GM18519 (cell line): Measurements from ENCODE around the gene AK2.
"Not testable (repeated sequence)": the region's sequence is repeated elsewhere in the genome, so short reads cannot be mapped to it uniquely, and the experiment has no call there.

Experiments used
- ATAC-seq: cut with Tn5 transposase; IDR thresholded peaks from one replicate; pipeline ENCODE4 v1.9.1; 2021; ENCODE audit warnings: mild to moderate bottlenecking, moderate library complexity; ENCODE audit not compliant: unreplicated experiment, low FRiP score

Gene AK2

DNA sequence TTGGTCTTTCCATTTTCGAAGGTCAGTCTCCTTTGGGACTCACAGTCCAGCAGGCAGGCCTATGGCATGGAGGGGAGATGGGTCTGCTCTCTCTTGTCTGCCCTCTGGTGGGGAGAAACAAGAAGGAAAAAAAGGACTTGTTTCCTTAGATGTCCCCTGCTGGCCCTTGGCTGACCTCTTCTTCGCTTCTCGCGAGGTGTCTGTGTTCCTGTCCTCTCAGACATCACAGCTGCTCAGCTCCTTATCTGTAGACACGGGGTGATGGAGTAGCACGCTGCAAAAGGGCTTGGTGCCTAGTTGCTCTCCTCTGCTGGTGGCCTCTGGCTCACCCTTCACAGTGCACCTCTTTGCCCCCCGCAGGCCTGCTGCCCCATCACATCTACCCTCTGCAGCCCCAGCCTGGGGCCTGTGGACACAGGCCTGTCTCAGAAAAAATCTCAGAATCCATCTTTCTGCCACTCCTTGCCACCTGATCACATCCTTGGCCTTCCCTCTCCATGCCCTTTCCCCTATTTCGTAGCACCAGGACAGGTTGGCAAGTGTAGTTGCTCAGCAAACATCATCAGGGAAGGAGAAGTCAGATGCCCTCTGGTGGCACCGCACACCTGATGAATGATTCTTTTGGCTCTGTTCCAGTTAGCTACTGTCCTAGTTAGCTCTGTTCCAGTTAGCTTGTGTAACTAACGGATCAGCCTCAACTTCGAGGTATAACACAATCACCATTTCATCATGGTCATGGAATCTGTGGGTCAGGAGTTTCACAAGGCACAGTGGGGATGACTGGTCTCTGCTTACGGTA is 18.7 kb upstream of the AK2 start:
- no peak for ATAC-seq

DNA sequence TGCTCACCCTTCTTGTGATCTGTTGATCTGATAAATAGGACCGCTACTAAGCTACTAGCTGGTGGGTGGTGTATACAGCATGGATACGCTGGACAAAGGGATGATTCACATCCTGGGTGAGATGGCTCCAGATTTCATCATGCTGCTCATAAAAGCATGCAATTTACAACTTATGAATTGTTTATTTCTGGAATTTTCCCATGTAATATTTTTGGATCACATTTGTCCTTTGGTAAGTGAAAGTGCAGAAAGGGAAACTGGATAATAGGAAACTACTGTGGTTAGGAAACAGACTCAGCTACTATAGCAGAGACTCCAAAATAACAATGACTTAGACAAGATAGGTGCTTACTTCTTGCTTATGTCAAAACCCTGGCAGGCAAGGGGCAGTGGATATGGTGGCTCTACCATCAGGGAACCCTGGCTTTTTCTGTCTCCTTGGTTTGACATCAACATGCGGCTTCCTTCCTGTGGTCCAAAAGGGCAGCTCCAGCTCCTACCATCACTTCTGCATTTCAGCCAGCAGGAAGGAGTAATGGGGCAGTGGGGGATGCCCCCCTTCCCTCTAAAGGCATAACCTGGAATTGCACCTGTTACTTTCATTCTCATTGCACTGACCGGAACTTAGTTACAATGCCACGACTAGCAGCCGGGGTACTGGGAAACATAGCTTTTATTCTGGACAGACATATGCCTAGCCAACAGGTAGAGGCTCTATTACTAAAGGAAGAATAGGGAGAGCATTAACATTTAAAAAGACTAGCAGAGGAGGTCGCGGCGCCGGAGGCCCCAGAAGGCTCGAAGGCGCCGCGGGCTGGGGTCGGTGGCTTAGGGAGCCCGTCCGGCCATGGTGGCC is 13.8 kb upstream of the AK2 start:
- no peak for ATAC-seq

DNA sequence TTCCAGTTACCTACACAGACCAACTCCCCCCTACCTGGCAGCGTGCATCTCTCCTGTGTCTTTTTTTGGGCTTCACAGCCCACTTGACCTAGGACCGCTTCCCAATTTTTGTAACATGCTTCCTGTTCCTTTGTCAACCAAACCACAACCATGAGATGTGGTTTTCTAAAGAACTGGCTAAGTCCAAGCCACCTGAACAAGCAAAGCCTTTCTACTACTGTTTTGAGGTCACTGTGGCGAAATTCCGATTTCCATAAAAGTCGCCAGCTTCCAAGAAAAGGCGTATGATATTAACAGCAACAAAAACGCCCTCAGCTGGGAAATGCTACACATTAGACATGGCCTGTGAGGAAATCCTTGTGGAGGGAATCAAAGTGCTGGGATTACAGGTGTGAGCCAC is 12.7 kb upstream of the AK2 start:
- no peak for ATAC-seq

DNA sequence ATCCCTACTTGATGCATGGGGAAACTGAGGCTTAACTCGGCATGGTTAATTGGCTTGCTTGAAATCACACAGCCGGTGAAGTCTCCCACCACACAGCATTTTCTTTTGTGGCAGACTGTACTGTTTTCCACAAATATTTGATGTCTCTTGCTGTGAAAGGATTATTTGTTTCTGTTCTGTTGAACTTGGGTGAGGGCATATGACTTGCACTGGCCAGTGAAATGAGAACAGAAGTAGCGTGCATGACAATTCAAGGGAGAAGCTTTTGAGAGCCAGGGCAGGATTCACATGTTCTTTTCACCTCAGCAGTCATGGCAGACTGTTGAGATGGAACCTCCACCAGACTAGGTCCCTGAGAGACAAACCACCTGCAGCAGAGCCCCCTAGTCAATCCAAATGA is 11.7 kb upstream of the AK2 start:
- no peak for ATAC-seq

DNA sequence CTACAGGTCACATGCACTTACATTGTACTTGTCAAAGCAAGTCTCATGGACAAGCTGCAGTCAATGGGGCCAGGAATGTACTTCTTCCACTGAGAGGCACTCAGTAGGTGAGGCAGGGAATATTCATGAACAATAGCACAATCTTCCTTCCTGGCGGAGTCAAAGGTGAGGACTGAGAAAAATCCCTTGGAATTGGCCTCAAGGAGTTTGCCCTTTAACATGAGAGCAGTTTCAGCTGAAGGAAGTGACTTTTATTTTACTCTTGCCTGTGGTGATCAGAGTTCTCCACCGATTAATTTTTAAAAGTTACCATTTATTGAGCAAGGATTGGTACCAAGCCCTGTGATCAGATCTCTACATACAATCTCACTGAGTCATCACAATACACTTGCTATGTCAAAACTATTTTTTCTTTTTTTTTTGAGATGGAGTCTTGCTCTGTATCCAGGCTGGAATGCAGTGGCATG is 11.2 kb upstream of the AK2 start:
- no peak for ATAC-seq

DNA sequence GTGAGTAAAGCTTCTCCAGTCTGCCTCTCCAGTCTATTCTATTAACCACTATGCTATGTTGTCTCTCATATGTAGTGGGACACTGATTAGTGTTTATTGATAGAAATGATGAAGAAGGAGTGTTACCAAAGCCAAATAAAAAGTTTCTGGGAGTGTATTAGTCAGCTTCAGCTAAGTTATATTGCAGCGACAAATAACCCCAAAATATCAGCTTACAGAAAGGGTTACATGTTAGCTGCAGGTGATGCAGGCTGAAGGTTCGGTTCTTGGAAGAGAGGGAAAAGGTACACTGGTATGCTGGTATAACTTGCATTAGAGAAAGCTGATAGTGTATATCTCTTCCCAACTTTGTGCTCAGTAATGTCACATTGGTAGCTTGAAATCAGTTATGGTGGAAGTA is 10.6 kb upstream of the AK2 start:
- no peak for ATAC-seq

DNA sequence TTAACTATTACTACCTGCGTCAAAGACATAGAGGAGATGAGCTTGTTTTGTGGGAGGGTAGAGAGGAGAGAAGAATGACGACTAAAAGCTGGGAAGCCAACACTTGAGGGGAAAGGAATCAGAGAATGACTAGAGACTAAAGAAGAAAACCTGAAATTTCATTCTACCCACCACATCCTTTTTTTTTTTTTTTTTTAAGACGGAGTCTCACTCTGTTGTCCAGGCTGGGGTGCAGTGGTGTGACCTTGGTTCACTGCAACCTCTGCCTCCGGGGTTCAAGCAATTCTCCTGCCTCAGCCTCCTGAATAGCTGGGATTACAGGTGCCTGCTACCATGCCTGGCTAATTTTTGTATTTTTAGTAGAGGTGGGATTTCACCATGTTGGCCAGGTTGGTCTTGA is 9.6 kb upstream of the AK2 start:
- not testable (repeated sequence) for ATAC-seq

DNA sequence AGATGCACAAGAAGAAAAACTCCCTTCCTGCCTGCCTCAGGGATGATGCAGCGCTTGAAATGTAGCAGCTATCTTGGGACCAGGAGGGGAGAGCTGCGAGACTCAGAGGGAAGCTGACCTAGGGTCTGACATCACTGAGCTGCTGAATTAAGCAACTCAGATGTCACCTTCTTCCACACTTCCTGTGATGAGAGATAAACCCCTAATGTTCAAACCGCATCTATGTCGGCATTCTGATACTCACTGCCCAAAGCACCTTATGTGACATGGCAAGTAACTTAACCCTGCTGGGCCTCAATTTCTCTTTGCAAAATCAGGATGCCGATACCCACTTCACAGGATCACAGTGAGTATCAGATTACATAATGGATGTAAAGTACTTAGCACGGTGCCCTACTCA is 9.1 kb upstream of the AK2 start:
- no peak for ATAC-seq

DNA sequence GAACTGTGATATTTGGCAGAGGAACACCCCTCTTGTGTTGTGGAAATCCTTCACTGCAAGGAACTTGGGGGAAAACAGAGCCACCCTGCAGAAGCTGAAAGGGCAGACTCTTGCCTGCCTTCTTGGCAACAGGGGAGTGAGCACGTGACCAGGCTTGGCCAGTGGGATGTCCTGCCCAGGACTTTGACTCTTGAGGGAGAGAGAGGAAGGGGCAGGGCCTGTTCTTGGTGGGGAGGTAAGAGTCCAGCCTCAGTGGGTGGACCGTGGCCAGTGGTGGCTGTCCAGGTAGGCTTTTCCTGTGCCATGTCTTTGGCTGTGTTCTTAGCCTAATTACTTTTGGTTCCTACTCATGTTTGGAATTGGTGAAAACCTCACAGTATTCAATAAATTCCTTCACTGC is 8.6 kb upstream of the AK2 start:
- ATAC-seq = no peak

DNA sequence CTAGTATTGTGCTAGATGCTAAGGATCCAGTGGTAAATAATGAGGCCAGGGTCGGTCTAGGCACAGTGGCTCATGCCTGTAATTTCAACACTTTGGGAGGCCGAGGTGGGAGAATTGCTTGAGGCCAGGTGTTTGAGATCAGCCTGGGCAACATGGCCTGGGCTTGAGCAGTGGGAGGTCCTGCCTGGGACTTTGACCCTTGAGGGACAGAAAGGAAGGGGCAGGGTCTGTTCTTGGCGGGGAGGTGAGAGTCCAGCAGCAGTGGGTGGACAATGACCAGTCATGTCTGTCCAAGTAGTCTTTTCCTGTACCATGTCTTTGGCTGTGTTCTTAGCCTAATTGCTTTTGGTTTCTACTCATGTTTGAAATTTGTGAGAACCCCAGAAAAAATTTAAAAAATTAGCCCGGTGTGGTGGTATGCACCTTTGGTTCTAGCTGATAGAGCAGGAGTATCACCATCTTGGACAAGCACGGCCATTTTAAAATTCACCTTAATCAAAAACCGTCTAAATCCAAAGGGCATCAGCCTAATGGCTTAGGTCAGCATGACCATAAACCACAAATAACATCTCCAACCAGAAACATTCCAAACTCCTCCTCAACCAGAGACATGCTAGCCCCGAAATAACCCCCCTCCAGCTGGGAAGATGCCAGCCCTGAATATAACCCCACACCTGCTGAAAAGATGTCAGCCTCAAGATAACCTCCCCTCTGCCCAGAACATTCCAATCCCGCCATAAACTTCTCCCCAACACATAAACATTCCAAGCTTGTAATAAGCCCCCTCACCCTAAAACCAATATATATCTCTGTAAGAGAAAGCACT is 6.8 kb upstream of the AK2 start:
- no peak for ATAC-seq

DNA sequence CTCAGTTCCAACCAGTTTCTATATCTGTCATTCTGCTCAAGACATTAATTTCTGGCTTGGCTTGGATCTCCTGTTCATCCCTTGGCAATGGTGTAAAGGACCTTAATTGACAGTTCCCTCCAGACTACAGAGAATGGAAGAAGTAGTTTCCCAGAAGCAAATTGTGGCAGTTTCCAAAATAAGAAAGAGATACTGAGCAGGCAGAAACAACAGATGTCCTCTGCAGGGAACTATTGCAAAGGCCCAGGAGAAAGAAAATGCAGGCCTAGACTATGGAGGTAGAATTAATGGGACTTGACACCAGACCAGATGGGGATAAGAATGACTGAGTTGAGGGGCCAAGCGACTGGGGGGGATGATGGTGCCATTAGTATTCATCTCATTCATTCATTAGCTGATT is 6.1 kb upstream of the AK2 start:
- ATAC-seq = no peak

DNA sequence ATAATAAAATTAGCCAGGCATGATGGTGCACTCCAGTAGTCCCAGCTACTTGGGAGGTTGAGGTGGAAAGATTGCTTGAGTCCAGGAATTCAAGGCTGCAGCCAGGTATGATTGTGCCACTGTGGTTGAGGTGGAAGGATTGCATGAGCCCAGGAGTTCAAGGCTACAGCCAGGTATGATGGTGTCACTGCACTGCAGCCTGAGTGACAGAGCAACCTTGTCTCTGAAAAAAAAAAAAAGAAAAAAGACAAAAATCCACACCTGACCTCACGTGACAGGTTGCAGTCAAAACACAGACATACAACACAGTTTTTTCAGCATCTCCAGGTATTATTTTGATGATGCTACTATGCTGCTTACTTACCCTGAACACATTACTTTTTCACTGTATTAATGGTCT is 4.3 kb upstream of the AK2 start:
- no peak for ATAC-seq

DNA sequence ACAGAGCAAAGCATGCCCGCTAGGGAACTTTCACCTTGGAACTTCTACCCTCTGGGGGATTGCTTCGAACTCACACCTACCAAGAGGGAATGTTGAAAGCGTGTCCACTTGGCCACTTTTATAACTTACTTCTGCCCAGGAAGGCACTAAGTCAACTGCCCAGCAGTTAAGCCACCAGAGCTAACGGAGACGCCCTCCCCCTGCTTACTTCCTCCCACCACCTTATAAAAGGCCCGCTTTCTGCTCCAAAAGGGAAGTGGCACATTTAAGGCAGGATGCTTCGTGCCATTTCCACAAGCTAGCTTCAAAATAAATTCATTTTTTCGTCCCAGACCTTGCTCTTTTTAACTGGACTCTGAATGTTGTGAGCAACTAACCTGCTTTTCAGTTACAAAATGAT is 3.2 kb upstream of the AK2 start:
- no peak for ATAC-seq

DNA sequence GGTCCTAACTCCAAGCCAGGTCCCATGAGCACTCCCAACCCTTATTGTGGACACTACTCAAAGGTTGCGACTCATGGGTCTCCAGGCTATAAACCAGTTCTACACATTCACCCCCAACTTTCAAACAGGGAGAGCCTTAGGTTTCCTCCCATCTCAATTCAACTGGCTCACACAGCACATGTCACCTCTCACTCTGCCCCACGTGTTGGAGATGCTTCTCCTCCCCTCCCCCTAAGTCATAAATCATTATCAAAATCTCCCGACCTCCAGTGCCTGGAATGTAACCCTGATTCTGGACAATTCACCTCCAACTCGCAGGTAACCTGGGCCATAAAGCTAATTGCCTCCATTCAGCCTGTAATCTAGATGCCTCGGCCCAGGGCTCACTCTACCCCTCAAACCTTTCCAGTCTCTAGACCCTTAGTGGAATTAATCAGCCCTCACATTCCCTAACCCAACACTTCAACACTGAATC is 595 bp downstream of the AK2 start:
- ATAC-seq = no peak

DNA sequence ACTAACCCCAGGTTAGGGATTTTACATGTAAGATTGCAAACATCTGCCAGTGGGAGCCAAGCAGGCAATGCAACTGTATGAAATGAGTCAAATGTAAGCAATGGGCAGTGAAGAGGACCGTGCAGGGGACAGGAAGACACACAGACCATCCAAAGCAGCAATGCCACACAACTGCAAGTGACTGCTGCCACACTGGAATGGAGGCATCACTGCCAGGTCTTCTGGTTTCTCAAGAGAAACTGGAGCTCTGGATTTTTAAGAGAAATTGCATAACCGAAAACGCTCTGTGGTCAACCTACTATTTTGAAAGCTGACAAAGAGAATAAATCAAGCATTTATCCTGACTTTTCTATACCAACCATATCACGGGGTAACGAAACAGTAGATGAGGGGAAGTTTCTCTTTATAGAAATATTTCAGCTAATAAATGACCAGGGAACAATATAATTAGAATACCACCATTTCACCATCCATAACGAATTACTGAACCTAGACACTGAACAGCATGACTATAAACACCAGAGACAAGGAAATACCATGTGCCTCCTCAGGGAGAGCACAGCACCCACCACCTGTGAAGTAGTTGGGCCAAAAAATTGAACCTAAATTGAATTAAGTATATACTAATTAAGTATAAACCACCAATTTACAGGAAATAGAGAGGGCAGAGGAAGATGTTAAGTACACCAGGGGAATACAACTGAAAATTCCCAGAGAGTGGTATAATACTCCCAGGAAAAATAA is 4.4 kb downstream of the AK2 start:
- no peak for ATAC-seq

DNA sequence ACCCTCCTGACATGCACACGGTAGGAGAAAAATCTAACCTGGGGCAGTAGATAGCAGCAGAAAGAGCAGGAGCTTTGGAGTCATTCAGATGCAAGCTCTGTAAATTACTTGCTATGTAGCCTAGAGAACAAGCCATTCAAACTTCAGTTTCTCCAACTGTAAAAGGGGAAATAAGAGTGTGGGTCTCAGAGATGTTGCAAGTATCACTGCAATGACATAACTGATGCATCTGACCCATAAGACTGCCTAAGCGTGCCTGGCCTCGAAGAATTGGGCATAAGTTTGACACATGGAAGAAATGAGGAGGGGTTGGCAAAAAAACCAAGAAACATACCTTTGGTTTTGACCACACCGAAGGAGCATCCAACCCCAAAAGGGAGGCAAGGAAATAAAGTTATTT is 5.2 kb downstream of the AK2 start:
- no peak for ATAC-seq

DNA sequence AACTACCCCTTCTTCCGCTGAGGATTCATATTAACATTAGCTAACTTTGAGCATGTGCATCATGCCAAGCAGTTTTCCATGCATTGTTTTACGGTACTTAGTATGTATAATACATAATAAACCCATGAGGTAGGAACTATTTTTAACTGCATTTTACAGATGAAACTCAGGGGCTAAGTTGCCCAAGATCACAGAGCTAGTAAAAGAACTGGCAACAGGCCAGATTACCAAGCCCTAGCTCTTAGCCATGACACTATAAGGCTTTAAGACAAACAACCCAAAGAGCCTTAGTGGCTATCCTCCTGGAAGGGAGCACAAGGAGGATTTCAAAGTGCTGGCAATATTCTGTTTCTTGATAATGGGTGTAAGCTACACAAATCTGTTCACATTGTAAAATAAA is 6.1 kb downstream of the AK2 start:
- ATAC-seq = no peak

DNA sequence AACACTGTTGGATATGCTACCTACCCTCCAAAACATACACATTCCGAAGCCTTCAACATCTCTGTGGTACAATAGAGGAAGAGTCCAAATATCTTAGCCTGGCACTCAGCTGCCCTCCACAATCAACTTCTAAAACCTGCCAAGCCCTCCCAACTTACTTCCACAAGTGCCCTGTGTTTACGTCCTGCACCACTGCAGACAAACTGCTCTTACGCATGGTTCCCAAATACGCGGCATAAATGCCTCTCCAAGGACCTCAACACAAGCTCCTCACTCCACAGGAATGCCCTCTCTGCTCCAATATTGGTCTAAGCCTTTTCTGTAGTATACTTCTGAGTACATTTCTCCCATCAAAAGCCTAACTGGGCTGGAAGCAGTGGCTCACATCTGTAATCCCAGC is 6.8 kb downstream of the AK2 start:
- no peak for ATAC-seq

DNA sequence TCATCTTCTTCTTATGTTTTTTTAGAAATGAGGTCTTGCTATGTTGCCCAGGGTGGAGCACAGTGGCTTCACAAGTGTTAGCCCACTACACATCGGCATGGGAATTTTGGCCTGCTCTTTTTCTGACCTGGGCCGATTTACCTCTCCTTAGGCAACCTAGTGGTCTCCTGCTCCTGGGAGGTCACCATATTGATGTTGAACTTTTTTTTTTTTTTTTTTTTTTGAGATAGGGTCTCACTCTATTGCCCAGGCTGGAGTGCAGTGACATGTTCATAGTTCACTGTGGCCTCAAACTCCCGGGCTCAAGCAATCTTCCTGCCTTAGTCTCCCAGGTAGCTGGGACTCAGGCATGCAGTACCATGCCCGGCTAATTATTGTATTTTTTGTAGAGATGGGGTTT is 7.5 kb downstream of the AK2 start:
- ATAC-seq = no peak

DNA sequence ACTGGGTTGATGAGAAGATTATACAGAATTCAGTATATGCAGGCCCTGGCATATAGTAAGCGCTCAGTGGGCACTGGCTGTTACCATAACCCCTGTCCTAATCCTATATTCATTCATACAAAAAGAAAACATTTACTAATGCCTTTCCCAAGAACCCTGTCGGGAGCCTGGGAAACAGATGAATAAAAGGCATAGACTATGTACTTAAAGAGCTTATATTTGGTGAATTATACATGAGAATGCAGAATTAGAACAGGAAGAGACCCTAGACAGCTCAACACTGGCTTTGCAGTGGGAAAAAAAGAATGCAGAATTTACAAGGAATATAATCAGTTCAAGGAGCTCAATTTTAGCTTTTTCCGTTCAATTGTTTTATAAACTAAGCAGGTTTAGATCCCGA is 10.9 kb downstream of the AK2 start:
- ATAC-seq = no peak
